ENCODE results near the gene PTCH1. TPM values are rescaled to one million over a fixed set of nuclear protein-coding genes. Genes with fewer than 3 reads are reported as not detected.

The PTCH1 gene
- total and polyA plus RNA-seq, 7 donors, result 0.81 to 7.5 (median 3.5) TPM

GRCh38 chr9:95440447-95440846 lies 76.3 kb downstream of the PTCH1 start:
- no peaks in the 10 kb centered on the region for H3K27me3 ChIP-seq (ENCODE audit: insufficient read depth in 3 of 3, low read length in 2 of 3)
- no peak overlapping the region for H3K27ac ChIP-seq
- H3K4me3 ChIP-seq, result no peak overlapping the region
- TF ChIP-seq CTCF (IDR thresholded peaks at IDR 0.05), result no peak
- H3K36me3 ChIP-seq (ENCODE audit: insufficient read depth in 1 of 2, low read depth in 1 of 2), result peaks cover 0 to 12% of the 10 kb centered on the region in 2 donors
- no peaks in the 10 kb centered on the region for H3K4me1 ChIP-seq
- DNase-seq (no peak), ATAC-seq (no peak)
- intact Hi-C loops (cut with DNase I), result no loop called here
- 78 to 81% (median 79%) methylated on average over 3 of the region's 3 CpGs for WGBS, 3 donors
- no peaks in the 10 kb centered on the region for H3K9me3 ChIP-seq

DNA sequence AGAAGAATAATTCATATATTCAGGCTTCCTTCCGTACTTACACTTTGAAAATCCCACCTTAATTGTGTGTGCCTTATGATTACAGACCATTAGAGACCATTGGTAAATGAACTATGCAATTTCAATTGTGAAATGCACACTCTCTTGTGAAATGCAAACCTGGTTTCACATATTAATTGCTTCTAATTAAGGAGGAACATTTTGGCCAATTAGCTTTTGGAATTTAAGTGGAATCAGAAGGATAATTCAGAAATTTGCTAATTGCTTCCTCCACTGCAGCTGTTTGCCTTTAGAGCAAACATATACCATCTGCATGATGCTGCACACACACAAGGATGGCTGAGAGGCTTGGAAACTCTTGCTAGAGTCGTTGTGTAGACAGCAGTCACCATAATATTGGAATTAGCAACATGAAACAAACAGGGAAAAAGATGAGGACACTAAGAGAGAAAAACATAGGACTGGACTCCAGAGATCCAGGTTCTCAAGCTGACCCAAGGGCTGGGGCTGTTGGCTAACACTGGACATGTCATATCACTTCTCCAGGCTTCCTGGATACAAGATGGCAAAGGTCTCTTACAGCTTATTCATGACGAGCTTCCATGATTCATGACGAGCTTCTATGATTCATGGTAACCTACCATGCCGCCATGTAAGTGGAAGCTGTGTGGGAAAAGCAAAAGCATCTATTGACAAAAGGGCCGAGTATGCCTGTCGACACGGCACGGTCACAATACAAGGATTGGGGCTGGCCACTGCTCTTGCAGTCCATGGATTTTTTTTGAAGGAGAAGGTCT lies 78.0 kb downstream of the PTCH1 start:
- Histone ChIP-seq H3K27ac (no peak overlapping the region), H3K9me3 (no peaks in the 10 kb centered on the region), H3K36me3 (ENCODE audit: insufficient read depth in 1 of 2, low read depth in 1 of 2) (no peaks in the 10 kb centered on the region), H3K4me3 (no peak overlapping the region), H3K27me3 (ENCODE audit: insufficient read depth in 3 of 3, low read length in 2 of 3) (peaks cover 0 to 2% (median 0%) of the 10 kb centered on the region in 3 donors), H3K4me1 (no peaks in the 10 kb centered on the region)
- 90 to 91% (median 90%) methylated on average over 9 of the region's 9 CpGs for WGBS, 3 donors
- intact Hi-C loops (cut with DNase I), result no loop called here
- ATAC-seq (no peak), DNase-seq (no peak)
- no peak for TF ChIP-seq CTCF (IDR thresholded peaks at IDR 0.05)

GRCh38 chr9:95437559-95437958 lies 79.2 kb downstream of the PTCH1 start:
- DNase-seq, result no peak
- no peaks in the 10 kb centered on the region for H3K36me3 ChIP-seq (ENCODE audit: insufficient read depth in 1 of 2, low read depth in 1 of 2)
- no peak for TF ChIP-seq CTCF (IDR thresholded peaks at IDR 0.05)
- H3K4me3 ChIP-seq, result no peak overlapping the region
- H3K27me3 ChIP-seq (ENCODE audit: insufficient read depth in 3 of 3, low read length in 2 of 3), result peaks cover 0 to 2% (median 0%) of the 10 kb centered on the region in 3 donors
- WGBS, 3 donors, result 86 to 97% (median 94%) methylated on average over 6 of the region's 6 CpGs
- ATAC-seq, result no peak
- intact Hi-C loops (cut with DNase I), result no loop called here
- no peaks in the 10 kb centered on the region for H3K9me3 ChIP-seq
- H3K4me1 ChIP-seq, result no peaks in the 10 kb centered on the region
- H3K27ac ChIP-seq, result no peak overlapping the region

DNA sequence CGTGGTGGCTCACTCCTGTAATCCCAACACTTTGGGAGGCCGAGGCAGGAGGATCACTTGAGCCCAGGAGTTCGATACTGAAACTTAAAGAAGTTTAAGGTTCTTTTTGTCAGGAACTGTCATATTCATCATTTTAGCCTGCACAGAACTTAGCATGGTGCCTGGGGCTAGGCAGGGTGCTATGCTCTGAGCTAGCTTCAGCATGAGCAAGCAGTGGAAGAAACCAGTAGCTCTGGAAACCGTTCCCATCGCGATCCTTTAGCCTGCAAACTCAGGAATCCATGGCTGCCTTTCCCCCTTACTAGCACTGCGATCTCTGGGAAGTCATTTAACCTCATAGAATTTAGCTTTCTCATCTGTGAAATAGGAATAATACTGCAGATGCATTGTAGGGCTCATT lies 80.4 kb downstream of the PTCH1 start:
- no peak for TF ChIP-seq CTCF (IDR thresholded peaks at IDR 0.05)
- Histone ChIP-seq H3K4me3 (no peak overlapping the region), H3K27ac (no peak overlapping the region), H3K27me3 (ENCODE audit: insufficient read depth in 3 of 3, low read length in 2 of 3) (peaks cover 0 to 2% (median 2%) of the 10 kb centered on the region in 3 donors), H3K4me1 (no peaks in the 10 kb centered on the region), H3K9me3 (no peaks in the 10 kb centered on the region), H3K36me3 (ENCODE audit: insufficient read depth in 1 of 2, low read depth in 1 of 2) (no peaks in the 10 kb centered on the region)
- ATAC-seq (no peak), DNase-seq (no peak)
- intact Hi-C loops (cut with DNase I), result no loop called here
- 91 to 94% (median 93%) methylated on average over 7 of the region's 7 CpGs for WGBS, 3 donors
